K562 treated with DMSO at 1 percent for 24 hours (cell line): ENCODE data around the gene CLPTM1. TPM values are rescaled to one million over a fixed set of nuclear protein-coding genes. Genes with fewer than 3 reads are reported as not detected.

Experiments
- total RNA-seq: library from RNA; unstranded; fragments of 300-600 nt; gene quantifications from 2 replicates; pipeline ENCODE4 v1.2.3, GENCODE V29; 2022; ENCODE audit warnings: low read depth; ENCODE audit not compliant: insufficient read depth

The CLPTM1 gene, protein sequence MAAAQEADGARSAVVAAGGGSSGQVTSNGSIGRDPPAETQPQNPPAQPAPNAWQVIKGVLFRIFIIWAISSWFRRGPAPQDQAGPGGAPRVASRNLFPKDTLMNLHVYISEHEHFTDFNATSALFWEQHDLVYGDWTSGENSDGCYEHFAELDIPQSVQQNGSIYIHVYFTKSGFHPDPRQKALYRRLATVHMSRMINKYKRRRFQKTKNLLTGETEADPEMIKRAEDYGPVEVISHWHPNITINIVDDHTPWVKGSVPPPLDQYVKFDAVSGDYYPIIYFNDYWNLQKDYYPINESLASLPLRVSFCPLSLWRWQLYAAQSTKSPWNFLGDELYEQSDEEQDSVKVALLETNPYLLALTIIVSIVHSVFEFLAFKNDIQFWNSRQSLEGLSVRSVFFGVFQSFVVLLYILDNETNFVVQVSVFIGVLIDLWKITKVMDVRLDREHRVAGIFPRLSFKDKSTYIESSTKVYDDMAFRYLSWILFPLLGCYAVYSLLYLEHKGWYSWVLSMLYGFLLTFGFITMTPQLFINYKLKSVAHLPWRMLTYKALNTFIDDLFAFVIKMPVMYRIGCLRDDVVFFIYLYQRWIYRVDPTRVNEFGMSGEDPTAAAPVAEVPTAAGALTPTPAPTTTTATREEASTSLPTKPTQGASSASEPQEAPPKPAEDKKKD
- total RNA-seq: 95.5 and 102 TPM in 2 replicates

DNA sequence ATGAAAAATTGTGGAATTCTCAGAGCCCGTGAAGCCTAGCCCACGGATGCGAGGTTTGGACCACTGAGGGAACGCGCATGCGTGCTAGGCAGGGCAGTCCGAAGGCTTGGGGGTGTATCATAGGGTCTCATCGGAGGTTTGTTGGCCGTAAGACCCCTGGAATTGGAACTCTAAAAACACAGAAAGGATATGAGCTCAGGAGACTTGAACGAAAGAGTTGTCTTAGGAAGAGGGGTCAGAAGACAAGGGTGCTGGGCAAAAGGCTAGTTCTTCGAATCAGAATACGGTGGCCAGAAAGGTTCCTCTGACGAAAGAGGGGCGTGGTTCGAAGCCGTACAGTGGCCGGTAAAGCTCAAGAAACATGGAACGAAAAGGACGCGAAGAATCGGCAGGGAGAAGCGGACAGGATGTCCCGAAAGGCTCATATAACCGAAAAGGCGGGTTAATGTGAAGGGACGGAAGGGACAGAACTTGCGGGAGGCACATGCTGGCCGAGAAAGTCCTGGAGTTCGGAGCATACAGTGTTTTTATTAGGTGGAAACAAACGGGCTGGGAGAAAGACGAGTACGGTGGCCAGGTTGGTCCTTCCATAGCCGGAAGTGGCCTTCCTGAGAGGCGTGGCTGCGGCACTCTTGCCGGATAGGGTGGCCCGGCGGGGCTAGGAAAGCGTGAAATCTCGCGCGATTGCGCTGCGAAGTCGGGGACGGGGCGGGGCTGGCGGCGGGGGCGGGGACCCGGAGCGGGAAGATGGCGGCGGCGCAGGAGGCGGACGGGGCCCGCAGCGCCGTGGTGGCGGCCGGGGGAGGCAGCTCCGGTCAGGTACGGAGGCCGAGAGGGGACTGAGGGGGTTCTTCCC lies at the start of gene CLPTM1:
Gene CLPTM1 (plus strand): TSS at position 732 of the 856 bp plus-strand sequence. CDS start 16 bp downstream, at position 748.

DNA sequence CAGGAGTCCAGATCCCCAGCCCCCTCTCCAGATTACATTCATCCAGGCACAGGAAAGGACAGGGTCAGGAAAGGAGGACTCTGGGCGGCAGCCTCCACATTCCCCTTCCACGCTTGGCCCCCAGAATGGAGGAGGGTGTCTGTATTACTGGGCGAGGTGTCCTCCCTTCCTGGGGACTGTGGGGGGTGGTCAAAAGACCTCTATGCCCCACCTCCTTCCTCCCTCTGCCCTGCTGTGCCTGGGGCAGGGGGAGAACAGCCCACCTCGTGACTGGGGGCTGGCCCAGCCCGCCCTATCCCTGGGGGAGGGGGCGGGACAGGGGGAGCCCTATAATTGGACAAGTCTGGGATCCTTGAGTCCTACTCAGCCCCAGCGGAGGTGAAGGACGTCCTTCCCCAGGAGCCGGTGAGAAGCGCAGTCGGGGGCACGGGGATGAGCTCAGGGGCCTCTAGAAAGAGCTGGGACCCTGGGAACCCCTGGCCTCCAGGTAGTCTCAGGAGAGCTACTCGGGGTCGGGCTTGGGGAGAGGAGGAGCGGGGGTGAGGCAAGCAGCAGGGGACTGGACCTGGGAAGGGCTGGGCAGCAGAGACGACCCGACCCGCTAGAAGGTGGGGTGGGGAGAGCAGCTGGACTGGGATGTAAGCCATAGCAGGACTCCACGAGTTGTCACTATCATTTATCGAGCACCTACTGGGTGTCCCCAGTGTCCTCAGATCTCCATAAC lies 49.6 kb upstream of the CLPTM1 start, which contains the start of gene APOE:
Gene APOE (plus strand): TSS at position 360 of the 724 bp plus-strand sequence. CDS start 829 bp downstream, outside the sequence.

DNA sequence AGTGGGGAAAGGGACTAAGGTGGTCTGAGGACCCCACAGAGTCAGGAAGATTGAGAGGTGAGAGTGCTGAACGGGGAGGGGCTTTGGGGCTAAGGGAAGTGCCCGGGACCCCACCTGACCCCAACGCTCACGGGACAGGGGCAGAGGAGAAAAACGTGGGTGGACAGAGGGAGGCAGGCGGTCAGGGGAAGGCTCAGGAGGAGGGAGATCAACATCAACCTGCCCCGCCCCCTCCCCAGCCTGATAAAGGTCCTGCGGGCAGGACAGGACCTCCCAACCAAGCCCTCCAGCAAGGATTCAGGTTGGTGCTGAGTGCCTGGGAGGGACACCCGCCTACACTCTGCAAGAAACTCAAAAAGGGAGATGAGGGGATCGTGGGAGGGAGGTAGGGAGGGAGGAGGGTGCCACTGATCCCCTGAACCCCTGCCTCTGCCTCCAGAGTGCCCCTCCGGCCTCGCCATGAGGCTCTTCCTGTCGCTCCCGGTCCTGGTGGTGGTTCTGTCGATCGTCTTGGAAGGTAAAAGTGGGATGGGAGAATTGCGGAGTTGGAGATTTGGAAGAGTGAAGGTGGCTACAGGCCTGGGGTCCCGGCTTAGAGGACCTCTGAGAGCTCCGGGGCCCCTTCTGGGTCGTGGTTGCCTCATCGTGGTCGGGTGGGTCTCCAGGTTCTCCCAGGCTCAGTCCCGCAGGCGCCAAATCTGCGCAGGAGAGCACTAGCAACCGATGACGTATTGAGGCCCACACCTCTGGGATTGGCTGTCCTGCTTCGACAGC lies 40.6 kb upstream of the CLPTM1 start, which contains the start of gene APOC1:
Gene APOC1 (plus strand): TSS at position 176 of the 774 bp plus-strand sequence. CDS start 284 bp downstream, at position 460.

DNA sequence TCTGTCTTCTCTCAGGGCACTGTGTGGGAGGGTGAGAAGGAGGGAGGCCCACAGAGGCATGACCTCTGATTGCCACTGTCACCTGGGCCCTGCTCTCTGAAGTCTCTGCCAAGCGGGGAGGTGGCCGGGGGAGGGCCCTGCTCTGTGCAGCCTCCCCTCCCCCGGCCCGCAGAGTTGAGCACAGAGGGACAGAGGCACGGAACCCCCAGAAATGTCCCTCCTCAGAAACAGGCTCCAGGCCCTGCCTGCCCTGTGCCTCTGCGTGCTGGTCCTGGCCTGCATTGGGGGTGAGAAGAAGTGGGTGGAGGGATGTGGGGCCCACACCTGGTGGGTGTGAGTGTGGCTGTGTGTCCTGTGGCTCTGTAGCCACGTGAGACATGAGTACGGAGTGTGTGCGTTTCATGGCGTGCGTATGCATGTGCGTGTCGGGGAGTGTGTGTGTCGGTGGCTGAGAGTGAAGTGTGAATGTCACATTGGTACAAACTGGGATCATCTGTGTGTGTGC lies 13.1 kb upstream of the CLPTM1 start, which contains the start of gene APOC4:
Gene APOC4 (plus strand): TSS at position 171 of the 505 bp plus-strand sequence. CDS start 41 bp downstream, at position 212.

DNA sequence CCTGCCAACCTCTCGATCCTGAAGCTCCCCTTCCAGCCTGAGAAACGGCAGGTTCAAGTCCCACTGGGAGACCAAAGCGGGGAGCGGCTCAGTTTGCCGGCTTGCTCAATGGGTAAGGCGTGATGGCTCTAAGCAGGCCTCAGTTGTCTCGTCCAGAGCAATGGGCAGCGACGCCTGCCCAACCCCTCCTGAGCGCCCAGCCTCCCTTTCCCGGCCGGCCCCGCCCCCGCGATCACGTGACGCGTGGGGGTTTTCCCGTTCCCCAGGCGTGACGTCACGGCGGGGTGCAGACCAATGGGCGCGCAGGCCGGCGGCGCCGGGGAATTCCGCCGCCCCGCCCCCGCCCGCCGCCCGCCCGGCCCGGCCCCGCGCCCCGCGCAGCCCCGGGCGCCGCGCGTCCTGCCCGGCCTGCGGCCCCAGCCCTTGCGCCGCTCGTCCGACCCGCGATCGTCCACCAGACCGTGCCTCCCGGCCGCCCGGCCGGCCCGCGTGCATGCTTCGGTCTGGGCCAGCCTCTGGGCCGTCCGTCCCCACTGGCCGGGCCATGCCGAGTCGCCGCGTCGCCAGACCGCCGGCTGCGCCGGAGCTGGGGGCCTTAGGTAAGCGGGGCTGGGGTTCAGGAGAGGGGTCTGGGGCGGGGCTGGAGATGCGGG lies 46.0 kb downstream of the CLPTM1 start, which contains the start of gene RELB:
Gene RELB (plus strand): TSS at position 378 of the 653 bp plus-strand sequence. CDS start 116 bp downstream, at position 494.

DNA sequence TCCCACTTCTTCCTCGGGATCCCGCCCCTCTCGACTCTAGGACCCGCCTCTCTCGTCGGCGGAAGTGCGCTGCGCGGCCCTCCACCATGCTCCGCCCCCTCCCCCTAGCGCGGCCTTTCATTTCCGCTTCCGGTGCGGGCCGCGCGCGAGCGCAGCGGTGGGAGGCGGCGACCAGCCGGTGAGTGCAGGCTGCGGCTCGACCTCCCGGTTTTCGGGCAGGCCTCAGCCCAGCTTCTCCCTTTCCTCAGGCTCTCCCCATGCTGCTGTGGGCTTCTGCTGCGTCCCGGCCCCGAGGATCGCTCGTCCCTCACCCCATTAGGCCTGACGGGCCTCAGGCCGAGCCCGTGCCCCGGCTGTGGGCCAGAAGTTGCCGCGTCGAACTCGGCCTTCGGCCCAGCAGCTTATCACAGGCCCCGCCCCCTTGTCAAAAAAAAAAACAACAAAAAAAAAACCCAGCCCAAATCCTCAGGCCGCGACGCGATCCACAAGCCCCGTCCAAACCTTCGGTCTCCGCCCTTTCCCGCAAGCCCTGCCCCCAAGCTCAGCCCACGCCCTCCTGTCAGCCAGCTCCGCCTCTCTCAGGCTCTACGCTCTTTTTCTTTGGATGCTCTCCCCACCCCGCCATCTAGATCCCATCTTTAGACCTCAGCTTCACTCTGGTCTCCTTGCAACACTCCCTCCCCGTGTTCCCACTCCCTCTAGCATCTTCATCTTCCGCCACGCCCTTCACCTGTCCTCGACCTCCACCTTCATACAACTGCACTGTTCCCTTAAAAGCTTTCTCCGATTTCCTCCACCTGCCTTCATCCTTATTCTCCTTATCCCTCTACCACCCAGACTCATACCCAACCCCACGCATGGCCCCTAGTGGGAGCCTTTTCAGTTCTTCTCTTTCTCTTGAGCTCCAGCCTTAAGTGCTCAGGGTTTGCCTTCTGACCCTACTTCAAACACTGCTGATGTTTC lies 84.0 kb downstream of the CLPTM1 start, which contains the start of gene CLASRP:
Gene CLASRP (plus strand): TSS at position 115 of the 963 bp plus-strand sequence. CDS start 1,168 bp downstream, outside the sequence.

Other genes with a start within 250 kb of the CLPTM1 start
- gene BCL3, start 206.7 kb upstream of the CLPTM1 start, total RNA-seq: 39.7 and 42.3 TPM in 2 replicates
- gene CBLC, start 177.5 kb upstream of the CLPTM1 start, total RNA-seq: not detected in 2 replicates
- gene BCAM, start 146.3 kb upstream of the CLPTM1 start, total RNA-seq: 7.7 and 8.2 TPM in 2 replicates
- 136 and 143 TPM in 2 replicates for gene NECTIN2, start 109.1 kb upstream of the CLPTM1 start, total RNA-seq
- gene TOMM40, start 64.1 kb upstream of the CLPTM1 start, total RNA-seq: 105 and 129 TPM in 2 replicates
- 1,323 and 1,421 TPM in 2 replicates for gene APOE, start 49.6 kb upstream of the CLPTM1 start, total RNA-seq
- 674 and 701 TPM in 2 replicates for gene APOC1, start 40.8 kb upstream of the CLPTM1 start, total RNA-seq
- gene APOC4, start 13.1 kb upstream of the CLPTM1 start, total RNA-seq: not detected in 2 replicates
- gene APOC2, start 9.3 kb upstream of the CLPTM1 start, total RNA-seq: not detected in 2 replicates
- 36.8 and 40.3 TPM in 2 replicates for gene RELB, start 46.1 kb downstream of the CLPTM1 start, total RNA-seq
- 40.8 and 51.2 TPM in 2 replicates for gene CLASRP, start 83.7 kb downstream of the CLPTM1 start, total RNA-seq
- gene ZNF296, start 121.1 kb downstream of the CLPTM1 start, total RNA-seq: 8.4 and 8.7 TPM in 2 replicates
- gene GEMIN7, start 123.9 kb downstream of the CLPTM1 start, total RNA-seq: 47.4 and 55.6 TPM in 2 replicates
- 23.1 and 28.4 TPM in 2 replicates for gene PPP1R37, start 137.8 kb downstream of the CLPTM1 start, total RNA-seq
- gene NKPD1, start 205.6 kb downstream of the CLPTM1 start, total RNA-seq: 0.63 TPM in 1 of 2 replicates, not detected in the other
- gene TRAPPC6A, start 222.9 kb downstream of the CLPTM1 start, total RNA-seq: 106 and 116 TPM in 2 replicates
- gene BLOC1S3, start 223.4 kb downstream of the CLPTM1 start, total RNA-seq: 30.7 and 40.1 TPM in 2 replicates